GM19193 (cell line): ENCODE results near the gene BST1.

Source experiments
- POLR2A ChIP-seq: IDR thresholded peaks from 4 replicates; pipeline ENCODE4 v1.6.1; 2011; ENCODE audit not compliant: insufficient read depth, insufficient read length; ENCODE audit errors: extremely low read depth

BST1 gene

GRCh38 chr4:15746110-15746509, 43.2 kb downstream of the BST1 start:
- TF ChIP-seq POLR2A, result no peak

- no peak for TF ChIP-seq POLR2A
These were observed 46.1 kb downstream of the BST1 start for GRCh38 chr4:15749001-15749400.

DNA sequence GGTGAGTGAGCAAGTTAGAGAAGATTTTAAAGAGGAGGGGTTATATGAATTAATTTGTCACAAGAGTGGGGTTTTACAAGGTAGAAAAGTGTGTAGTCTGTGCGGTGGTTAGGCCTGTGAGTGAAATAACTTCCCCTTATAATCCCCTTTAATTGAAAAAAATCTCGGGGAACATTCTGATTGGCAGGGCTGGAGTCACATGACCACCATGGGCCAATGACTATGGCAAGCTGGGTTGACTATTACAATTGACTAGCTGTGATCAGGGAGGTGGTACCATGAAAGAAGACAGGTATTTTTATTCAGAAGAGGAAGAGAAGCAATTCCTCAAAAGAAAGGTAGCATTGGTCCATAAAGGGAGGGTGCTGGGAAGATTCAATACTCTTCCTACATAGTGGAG, 48.3 kb downstream of the BST1 start:
- TF ChIP-seq POLR2A, result no peak

- no peak for TF ChIP-seq POLR2A
These were observed 50.2 kb downstream of the BST1 start for GRCh38 chr4:15753081-15753480.

DNA sequence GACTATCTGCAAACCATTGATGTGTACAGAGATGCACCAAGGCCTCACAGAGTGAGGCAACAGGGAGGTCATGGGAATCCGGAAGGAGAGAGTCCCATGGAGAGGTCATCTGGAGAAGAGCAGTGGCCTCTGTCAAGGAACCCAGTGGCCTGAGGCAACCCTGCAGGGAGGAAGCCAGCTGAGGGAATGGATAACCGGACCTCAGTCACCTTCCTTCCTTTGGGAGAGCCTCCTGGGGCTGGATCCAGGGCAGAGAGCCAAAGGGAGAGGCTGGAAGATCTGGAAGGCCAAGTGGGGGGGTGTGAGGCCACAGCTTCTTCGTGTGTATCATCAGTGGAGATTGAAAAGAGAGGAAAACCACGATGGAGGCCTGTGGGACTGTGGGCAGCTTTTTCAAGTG, 50.9 kb downstream of the BST1 start:
- no peak for TF ChIP-seq POLR2A

DNA sequence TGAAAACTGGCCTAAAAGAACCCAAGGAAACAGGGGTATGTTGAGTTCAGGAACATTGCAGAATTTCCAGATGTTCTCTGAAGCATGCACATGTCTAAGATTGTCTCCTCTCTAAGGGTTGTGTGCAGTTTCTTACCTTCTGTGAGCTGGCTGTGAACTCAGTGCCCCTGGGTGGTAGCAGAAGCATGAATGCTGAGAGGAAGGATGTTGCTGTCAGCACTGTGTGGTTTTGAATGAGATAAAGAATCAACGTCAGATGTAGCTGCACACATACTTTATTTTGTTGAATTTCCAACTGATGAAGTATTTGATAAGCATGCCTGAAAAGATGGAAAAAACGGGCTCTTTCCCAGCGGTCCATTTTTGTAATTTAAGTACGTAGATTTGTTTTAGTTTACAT, 51.5 kb downstream of the BST1 start:
- no peak for TF ChIP-seq POLR2A

DNA sequence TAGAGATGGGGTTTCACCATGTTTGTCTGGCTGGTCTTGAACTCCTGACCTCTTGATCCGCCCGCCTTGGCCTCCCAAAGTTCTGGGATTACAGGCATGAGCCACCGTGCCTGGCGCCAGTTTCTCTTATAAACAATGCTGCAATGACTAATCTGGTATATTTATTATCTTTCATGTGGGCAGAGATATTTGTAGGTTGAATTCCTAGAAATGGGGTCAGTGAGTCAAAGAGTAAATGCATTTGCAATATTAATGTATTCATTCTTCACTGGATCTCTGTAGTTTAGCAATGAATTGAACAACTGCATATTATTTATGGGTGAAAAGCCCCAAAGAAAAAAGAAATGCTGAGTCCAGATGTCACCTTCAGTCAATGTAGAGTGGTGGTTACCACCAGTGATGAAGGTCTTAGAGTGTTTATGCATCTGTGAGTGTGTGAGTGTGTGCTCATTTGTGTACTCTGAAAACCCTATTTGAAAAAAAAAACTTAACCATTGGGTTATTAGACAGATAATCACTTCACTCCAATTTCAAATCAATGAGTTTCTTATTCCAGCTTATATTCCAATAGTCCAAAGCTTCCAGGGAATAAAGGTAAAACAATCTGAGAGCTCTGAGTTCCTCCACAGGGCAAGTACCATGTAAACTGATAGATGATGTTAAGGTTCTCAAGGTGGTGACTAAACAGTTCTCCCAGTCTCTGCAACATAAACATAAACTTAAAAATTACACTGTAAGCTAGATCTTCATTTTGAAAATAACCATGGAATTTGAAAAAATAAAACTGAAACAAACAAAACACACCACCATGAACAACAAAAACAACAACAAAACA, 52.7 kb downstream of the BST1 start:
- TF ChIP-seq POLR2A, result no peak

- no peak for TF ChIP-seq POLR2A
These were observed 53.5 kb downstream of the BST1 start for GRCh38 chr4:15756361-15756861.

- TF ChIP-seq POLR2A, result no peak
These were observed 54.2 kb downstream of the BST1 start for GRCh38 chr4:15757054-15757453.

DNA sequence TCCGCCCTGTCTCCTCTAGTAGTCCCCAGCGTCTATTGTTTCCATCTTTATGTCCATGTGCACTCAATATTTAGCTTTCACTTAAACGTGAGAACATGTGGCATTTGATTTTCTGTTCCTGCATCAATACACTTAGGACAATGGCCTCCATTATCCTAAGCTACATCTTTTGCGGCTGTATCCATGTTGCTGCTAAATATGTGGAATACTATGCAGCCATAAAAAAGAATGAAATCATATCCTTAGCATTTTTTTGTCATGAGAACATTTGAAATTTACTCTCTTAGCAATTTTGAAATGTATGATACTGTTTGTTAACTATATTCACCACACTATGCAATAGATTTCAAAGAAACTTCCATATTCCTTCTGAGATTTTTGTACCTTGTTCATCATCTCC, 55.4 kb downstream of the BST1 start:
- no peak for TF ChIP-seq POLR2A

DNA sequence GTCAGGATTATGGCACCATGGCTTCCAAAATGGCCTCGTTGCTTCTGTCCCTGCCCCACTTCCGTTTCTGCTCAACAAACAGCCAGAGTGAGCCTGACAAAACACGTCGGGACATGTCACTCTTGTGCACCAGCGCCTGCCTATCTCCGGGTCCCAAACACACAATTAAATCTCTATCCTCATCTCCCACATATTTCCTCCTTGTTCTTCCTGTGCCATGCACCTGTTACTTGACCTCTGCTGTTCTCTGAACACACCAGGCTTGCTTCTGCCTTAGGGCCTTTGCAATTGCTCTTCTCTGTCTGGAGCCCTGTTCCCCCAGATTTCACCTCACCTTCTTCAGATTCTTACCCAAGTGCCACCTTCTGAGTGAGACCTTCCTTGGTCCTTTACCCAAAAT, 62.5 kb downstream of the BST1 start:
- no peak for TF ChIP-seq POLR2A

- TF ChIP-seq POLR2A, result no peak
These were observed 63.2 kb downstream of the BST1 start for GRCh38 chr4:15765910-15766697.

- no peak for TF ChIP-seq POLR2A
These were observed 64.0 kb downstream of the BST1 start for GRCh38 chr4:15766821-15767220.

GRCh38 chr4:15769202-15769601, 66.3 kb downstream of the BST1 start:
- no peak for TF ChIP-seq POLR2A

GRCh38 chr4:15771216-15772058, 68.6 kb downstream of the BST1 start:
- TF ChIP-seq POLR2A, result no peak

DNA sequence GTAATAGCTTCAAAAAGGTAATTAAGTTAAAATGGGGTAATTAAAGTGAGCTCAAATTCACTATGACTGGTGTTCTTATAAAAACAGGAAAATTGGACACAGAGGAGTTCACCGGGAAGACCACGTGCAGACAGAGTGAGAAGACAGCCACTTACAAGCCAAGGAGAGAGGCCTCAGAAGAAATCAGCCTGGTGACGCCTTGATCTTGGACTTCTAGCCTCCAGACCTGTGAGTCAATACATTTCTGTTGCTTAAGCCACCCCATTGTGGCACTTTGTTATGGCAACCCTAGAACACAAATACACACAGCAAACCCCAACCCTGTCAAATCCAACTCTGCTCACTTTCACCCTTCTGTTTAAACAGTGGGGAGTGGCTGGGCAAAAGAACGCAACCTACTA, 71.2 kb downstream of the BST1 start:
- no peak for TF ChIP-seq POLR2A
